OCI-LY7 (cell line): Measurements from ENCODE around the gene CFAP92. TPM values are rescaled to one million over a fixed set of nuclear protein-coding genes. Genes with fewer than 3 reads are reported as not detected.

Experiments
- BruUV-seq: library from RNA; stranded (reverse); fragments of 400-500 nt; replicated peaks from 2 replicates; lab custom pipeline; 2021; lab: Mats Ljungman, UMichigan
- CTCF ChIA-PET: fragments of 300-600 bp; sonication (Branson Sonifier 250); formaldehyde crosslinking; loops from one replicate; lab custom pipeline; 2022; ENCODE audit warnings: antibody characterized with exemption; ENCODE audit not compliant: unreplicated experiment; lab: Charles Lee
- POLR2A ChIA-PET: fragments of 300-600 bp; sonication (Branson Sonifier 250); formaldehyde crosslinking; loops from one replicate; lab custom pipeline; 2022; ENCODE audit warnings: antibody characterized with exemption; lab: Charles Lee
- DNase-seq: peaks from one replicate; pipeline ENCODE4 v3.0.0-alpha.2; 2015; ENCODE audit warnings: low spot score
- H2AFZ ChIP-seq: fragments of 200-600 bp; sonication (generic), shearing (Covaris generic); 2 replicates; pipeline ENCODE4 v1.6.1; 2014; ENCODE audit warnings: mild to moderate bottlenecking, antibody characterized with exemption, low read length, moderate library complexity
- H3K27ac ChIP-seq: fragments of 200-600 bp; sonication (generic); 2 replicates; pipeline ENCODE4 v1.5.1; 2014; ENCODE audit warnings: mixed run types, low read depth, mild to moderate bottlenecking, moderate library complexity, low read length, inconsistent platforms; ENCODE audit not compliant: poor library complexity, severe bottlenecking
- H3K36me3 ChIP-seq: fragments of 200-600 bp; sonication (generic); 2 replicates; pipeline ENCODE4 v1.6.1; 2014; ENCODE audit warnings: mild to moderate bottlenecking, antibody characterized with exemption, low read length, moderate library complexity, mixed read lengths; ENCODE audit not compliant: insufficient read depth
- H3K4me1 ChIP-seq: fragments of 200-600 bp; sonication (generic); 2 replicates; pipeline ENCODE4 v1.5.1; 2014; ENCODE audit warnings: mild to moderate bottlenecking, low read length; ENCODE audit not compliant: insufficient read depth, poor library complexity, severe bottlenecking
- H3K4me2 ChIP-seq: fragments of 200-600 bp; sonication (generic); 2 replicates; pipeline ENCODE4 v1.6.1; 2014; ENCODE audit warnings: mild to moderate bottlenecking, low read length
- H3K4me3 ChIP-seq: fragments of 200-600 bp; sonication (generic); 2 replicates; pipeline ENCODE4 v1.5.1; 2014; ENCODE audit warnings: mild to moderate bottlenecking, low read depth, low read length; ENCODE audit not compliant: poor library complexity, severe bottlenecking
- H3K79me2 ChIP-seq: fragments of 200-600 bp; sonication (generic); 2 replicates; pipeline ENCODE4 v1.6.1; 2016; ENCODE audit warnings: low read depth, mild to moderate bottlenecking, low read length, moderate library complexity, mixed read lengths; ENCODE audit not compliant: insufficient read depth
- H3K9me2 ChIP-seq: fragments of 200-600 bp; sonication (generic); 2 replicates; pipeline ENCODE4 v1.6.1; 2016; ENCODE audit warnings: mild to moderate bottlenecking, low read length, mixed read lengths; ENCODE audit not compliant: insufficient read depth
- H3K9me3 ChIP-seq: fragments of 200-600 bp; sonication (generic); 2 replicates; pipeline ENCODE4 v1.6.1; 2014; ENCODE audit warnings: mild to moderate bottlenecking, mixed run types, low read length, mixed read lengths
- H4K20me1 ChIP-seq: fragments of 200-600 bp; sonication (generic); 2 replicates; pipeline ENCODE4 v1.6.1; 2014; ENCODE audit warnings: mild to moderate bottlenecking, antibody characterized with exemption, low read length, moderate library complexity, mixed read lengths; ENCODE audit not compliant: insufficient read depth
- EZH2phosphoT487 ChIP-seq: fragments of 200-600 bp; sonication (generic); IDR thresholded peaks from 2 replicates; pipeline ENCODE4 v1.6.1; 2018; ENCODE audit warnings: low read depth, borderline replicate concordance, mild to moderate bottlenecking, mixed run types, antibody characterized with exemption, low read length, moderate library complexity, mixed read lengths
- intact Hi-C: fragments of 100-400 bp; cut with micrococcal nuclease; formaldehyde crosslinking; loops from one replicate; pipeline ENCODE4 v1.10.0; 2022; ENCODE audit not compliant: unreplicated experiment
- total RNA-seq, 2 experiments: library from RNA; depleted of rRNA in 1 of 2; stranded (reverse); fragments of >200 nt in 1 of 2; shearing (Covaris generic) in 1 of 2; gene quantifications; 2 replicates each; pipeline ENCODE4 v1.2.3, GENCODE V29; 2014 to 2022
- TF ChIP-seq, protein P1 (sequence below): fragments of 200-600 bp; sonication (generic); conservative IDR thresholded peaks from 2 replicates; pipeline ENCODE4 v1.5.1; 2014; ENCODE audit warnings: mild to moderate bottlenecking, antibody characterized with exemption, low read length, moderate library complexity, mixed read lengths

CFAP92 gene
- total RNA-seq, 2 experiments from 2014 or later: 0.08 to 0.66 TPM

DNA sequence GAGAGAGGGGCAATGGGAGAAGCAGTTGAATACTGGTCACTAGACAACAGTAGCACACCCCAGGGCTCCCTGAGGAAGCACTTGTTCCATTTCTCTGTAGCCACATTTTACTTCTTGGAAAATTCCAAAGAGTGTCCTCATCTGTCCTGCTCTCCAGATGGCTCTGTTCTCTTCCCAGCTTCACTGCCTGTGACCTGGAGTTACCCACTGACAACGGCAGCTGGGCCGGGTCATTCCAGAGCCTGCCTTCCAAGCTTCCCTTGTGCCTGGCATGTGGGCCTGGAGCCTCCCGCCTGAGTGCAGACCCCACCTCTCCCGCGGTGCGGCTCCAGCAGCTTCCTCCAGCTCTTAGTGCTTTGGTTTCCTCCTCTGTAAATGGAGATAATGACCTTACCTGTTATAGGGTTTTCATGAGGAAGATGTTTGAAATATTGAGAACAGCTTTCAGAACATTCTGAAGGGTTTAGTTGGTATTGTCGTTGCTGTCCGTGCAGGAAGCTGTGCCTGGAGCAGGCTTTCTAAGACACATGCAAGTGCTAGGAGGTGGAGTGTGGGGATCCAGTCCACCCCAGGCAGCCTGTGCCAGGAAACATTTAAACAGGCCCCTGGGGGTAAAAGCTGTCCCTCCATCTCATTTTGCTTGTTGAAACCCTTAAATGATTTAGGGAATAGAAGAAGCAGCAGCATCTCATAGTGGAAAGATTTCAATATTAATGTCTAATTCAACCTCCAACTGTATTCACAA, 32.0 kb upstream of the CFAP92 start:
- H3K4me3 ChIP-seq: peak overlapping the region; percentile 66
- H3K4me1 ChIP-seq: peaks cover 38% of the 10 kb centered on the region
- 0 out of 2 replicates have a peak, but pooled peaks cover 7% of the 10 kb centered on the region for H3K9me3 ChIP-seq
- CTCF ChIA-PET: interaction anchor here (2.7 kb wide), 1 partner anchor 9 kb away, joined by 19 read pairs; no protein-coding TSS in a partner anchor
- no peaks in the 10 kb centered on the region for H3K9me2 ChIP-seq
- H4K20me1 ChIP-seq: no peaks in the 10 kb centered on the region
- H3K4me2 ChIP-seq: peak overlapping the region; percentile 85
- no peak overlapping the region for H2AFZ ChIP-seq
- no peak for TF ChIP-seq EZH2phosphoT487
- TF ChIP-seq, protein P1, sequence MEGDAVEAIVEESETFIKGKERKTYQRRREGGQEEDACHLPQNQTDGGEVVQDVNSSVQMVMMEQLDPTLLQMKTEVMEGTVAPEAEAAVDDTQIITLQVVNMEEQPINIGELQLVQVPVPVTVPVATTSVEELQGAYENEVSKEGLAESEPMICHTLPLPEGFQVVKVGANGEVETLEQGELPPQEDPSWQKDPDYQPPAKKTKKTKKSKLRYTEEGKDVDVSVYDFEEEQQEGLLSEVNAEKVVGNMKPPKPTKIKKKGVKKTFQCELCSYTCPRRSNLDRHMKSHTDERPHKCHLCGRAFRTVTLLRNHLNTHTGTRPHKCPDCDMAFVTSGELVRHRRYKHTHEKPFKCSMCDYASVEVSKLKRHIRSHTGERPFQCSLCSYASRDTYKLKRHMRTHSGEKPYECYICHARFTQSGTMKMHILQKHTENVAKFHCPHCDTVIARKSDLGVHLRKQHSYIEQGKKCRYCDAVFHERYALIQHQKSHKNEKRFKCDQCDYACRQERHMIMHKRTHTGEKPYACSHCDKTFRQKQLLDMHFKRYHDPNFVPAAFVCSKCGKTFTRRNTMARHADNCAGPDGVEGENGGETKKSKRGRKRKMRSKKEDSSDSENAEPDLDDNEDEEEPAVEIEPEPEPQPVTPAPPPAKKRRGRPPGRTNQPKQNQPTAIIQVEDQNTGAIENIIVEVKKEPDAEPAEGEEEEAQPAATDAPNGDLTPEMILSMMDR: no peak
- H3K27ac ChIP-seq: no peak overlapping the region
- no peak for DNase-seq
- BruUV-seq: no TSS peak
- H3K36me3 ChIP-seq: no peaks in the 10 kb centered on the region
- intact Hi-C loops: loop anchor here (2.0 kb wide), 2 partner anchors 55 to 223 kb away; partner anchors contain the start of gene COPG1
- no peaks in the 10 kb centered on the region for H3K79me2 ChIP-seq
- POLR2A ChIA-PET: interaction anchor here (0.6 to 3.2 kb wide), 9 partner anchors 10 to 464 kb away, joined by 3 to 24 read pairs (median 4); partner anchors contain the start of genes COPG1 and RAB43

DNA sequence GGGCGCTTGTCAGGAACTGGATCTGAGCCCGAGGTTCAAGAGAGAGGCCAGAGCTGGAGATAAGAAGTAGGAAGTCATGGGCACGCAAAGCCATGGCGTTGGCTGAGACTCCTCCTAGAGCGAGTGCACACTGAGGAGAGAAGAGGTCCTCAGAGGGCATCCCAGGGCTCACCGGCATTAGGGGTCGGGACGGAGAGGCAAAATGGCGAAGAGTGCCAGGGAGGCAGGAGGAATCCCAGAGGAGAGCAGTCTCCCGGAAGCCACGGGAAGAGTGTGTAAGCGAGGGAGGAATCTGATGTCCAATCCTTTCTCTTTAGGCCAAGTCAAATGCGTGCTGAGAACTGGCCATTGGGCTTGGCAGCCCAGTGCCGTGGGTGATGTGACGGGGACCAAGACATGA, 31.2 kb upstream of the CFAP92 start:
- POLR2A ChIA-PET: interaction anchor here (0.6 kb wide), 1 partner anchor 17 kb away, joined by 3 read pairs; no protein-coding TSS in a partner anchor

More for the DNA sequence above, 31.2 kb upstream of the CFAP92 start:
- CTCF ChIA-PET: interaction anchor here (2.7 kb wide), 1 partner anchor 8 kb away, joined by 19 read pairs; no protein-coding TSS in a partner anchor
- Histone ChIP-seq H2AFZ (no peak overlapping the region), H3K4me2 (peak overlapping the region; percentile 34), H3K9me2 (no peaks in the 10 kb centered on the region), H3K36me3 (no peaks in the 10 kb centered on the region), H3K9me3 (0 out of 2 replicates have a peak, but pooled peaks cover 2% of the 10 kb centered on the region), H4K20me1 (no peaks in the 10 kb centered on the region), H3K27ac (no peak overlapping the region), H3K4me3 (no peak overlapping the region), H3K79me2 (no peaks in the 10 kb centered on the region), H3K4me1 (peaks cover 38% of the 10 kb centered on the region)
- no TSS peak for BruUV-seq
- TF ChIP-seq, protein P1: no peak
- TF ChIP-seq EZH2phosphoT487: no peak
- DNase-seq: no peak
- intact Hi-C loops: no loop called here
